GM18517 (cell line): ENCODE results near the gene LAMA1.

ENCODE experiments used
- ATAC-seq: cut with Tn5 transposase; IDR thresholded peaks from one replicate; pipeline ENCODE4 v1.9.1; 2021; ENCODE audit warnings: mild to moderate bottlenecking, moderate library complexity; ENCODE audit not compliant: unreplicated experiment

The LAMA1 gene

DNA sequence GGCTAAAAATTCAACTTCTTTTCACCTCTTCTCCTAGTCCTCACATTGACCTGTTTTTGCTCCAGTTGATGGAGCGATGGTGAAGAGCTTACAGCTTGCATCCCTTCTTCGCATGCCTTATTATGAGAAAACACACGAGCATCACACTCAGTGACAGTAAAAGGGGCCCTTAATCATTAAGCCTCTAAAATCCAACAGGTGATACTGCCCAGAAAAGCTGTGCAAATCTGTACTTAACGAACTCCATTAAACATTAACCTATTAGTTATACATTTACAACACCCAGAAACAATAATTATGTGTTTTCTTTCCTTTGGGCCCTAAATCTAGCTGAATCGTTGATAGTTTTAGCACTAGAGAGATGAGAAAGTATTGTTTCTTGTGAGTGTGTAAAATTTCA lies 54.8 kb downstream of the LAMA1 start:
- no peak for ATAC-seq

- ATAC-seq: no peak
These were observed 55.4 kb downstream of the LAMA1 start for GRCh38 chr18:7062236-7062635.

GRCh38 chr18:7059276-7059675 lies 58.3 kb downstream of the LAMA1 start:
- ATAC-seq: no peak

GRCh38 chr18:7056026-7056425 lies 61.6 kb downstream of the LAMA1 start:
- no peak for ATAC-seq

DNA sequence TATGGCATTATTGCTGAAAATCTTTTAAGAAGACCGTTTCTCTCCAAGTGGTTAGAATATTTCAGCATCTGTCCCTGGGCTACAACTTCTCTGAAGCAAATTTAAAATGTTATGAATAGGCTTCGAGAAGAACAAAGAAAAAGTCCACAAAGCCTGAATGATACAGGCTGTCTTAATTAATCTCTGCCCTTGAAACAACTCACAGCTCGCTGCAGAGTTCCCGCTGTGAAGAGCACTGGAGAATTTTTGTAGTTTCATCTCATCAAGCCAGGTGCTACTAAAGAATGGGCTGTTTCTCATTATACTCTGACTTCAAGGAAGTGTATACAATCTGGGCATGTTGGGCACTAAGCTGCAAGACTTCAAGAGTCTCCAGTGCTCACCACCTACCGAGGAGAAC lies 67.6 kb downstream of the LAMA1 start:
- no peak for ATAC-seq

GRCh38 chr18:7048081-7048480 lies 69.5 kb downstream of the LAMA1 start:
- no peak for ATAC-seq

DNA sequence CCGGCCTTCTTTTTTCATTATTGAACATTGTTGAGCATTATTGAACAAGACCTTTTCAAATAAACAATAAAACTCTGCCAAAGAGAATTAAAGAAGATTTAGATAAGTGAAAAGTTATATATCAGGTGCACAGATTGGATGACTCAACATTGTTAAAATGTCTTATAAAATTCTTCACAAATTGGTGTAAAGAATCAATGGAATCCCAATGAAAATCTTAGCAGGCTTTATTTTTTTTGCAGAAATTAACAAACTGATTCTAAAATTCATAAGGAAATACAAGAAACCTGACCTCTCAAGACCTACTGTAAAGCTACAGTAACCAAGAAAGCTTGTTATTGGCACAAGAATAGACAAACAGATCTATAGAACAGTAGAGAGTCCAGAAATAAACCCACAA lies 70.3 kb downstream of the LAMA1 start:
- no peak for ATAC-seq

DNA sequence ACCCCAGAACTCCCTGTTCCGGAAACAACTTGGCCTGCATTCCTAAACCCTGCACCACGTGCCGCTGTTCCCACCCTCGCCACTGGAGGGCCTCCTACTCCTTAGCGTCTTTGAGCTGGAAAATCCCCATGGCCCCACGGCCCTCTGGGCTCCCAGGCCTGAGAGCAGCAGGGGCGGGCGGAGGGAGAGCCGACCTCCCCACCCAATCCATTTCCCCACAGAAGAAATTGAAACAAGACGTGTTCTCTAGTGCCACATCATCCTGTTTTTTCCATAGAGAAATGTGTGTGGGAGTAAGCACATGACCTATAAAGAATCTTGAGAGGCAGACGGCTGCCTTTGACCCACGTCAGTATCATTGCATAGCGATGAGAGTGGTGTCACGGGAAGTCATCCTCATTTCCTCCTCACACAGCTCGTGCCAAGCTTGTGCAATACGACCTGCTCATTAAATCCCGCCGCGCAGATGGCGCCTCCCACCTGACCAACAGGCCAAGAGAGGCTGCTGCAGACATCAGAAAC lies 79.2 kb downstream of the LAMA1 start:
- ATAC-seq: no peak

DNA sequence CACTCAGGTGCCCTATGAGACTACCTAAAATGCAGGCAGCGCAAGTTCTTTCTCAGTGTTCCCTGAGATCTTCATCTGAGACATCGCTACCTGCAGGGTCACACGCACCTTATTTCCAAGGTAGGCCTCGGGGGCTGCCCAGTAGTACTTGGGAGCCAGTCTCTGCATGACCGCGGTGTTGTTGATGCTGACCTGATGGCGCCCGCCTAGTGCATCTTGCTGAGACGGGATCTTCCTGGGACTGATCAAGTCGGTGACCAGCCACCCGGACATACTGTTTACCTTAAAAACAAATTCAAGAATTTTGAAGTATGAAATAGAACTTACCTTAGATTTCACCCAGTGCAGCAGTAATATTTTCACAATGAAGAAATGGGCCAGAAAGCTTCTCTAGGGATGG lies 80.1 kb downstream of the LAMA1 start:
- no peak for ATAC-seq

DNA sequence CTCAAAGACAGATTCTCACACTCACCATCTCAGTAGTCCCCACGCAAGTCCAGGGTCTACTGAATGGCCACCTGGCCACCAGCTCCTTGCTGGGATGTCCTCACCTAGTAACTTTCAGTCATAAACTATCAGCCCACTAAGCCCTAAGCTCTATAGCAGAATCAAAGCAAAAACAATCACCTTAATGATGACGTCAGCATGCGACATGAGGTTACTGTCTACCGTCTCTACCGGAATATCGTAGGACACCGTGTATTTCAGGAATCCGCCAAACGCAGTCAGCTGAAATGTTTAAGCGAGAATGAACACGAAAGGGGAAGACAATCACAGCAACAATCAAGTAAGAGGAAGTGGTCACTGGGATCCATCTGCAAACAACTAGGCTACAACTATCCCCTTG lies 81.8 kb downstream of the LAMA1 start:
- ATAC-seq: no peak

- ATAC-seq: no peak
These were observed 82.7 kb downstream of the LAMA1 start for GRCh38 chr18:7034924-7035323.

- ATAC-seq: no peak
These were observed 85.1 kb downstream of the LAMA1 start for GRCh38 chr18:7032537-7032936.

- ATAC-seq: no peak
These were observed 89.0 kb downstream of the LAMA1 start for GRCh38 chr18:7028625-7029024.

GRCh38 chr18:7025194-7025593 lies 92.4 kb downstream of the LAMA1 start:
- no peak for ATAC-seq

- no peak for ATAC-seq
These were observed 94.0 kb downstream of the LAMA1 start for GRCh38 chr18:7023581-7023980.

- no peak for ATAC-seq
These were observed 94.5 kb downstream of the LAMA1 start for GRCh38 chr18:7023063-7023580.

DNA sequence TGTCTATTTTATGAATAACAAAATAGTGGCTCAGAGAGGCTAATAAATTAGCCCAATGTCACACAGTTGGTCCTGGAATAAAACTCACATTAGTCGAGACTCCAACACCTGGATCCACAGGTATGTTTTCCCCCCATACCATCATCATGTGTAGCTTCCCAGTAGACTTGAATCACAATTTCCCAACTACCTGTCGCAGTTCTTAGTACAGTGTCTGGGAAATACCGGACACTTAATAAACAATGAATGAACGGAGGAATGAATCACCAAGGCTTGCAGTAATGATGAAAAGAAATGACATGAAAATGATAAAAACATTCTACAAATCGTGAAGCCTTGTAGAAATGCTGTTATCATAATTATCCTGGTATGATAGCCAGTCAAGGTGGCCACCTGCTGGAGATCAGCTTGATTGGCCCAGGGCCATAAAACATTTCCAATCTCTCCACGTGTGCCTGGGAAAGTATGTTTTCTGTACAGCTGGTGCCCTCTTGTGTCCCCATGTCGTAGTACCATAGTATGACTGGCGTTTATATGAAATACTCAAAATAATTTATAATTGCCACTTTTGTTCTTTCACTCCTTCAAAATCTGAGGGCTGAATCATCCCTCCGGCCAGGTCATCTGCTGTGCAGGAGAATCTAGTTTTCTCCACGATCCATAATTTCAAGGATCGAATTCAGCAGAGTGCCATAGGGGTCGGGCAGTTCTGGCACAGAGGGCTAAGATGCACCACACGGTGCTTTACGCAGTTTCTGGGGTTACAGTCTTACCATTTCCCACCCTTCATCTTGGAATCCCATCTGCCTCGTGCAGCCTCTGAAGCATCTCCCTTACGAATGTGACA lies 95.4 kb downstream of the LAMA1 start:
- no peak for ATAC-seq

DNA sequence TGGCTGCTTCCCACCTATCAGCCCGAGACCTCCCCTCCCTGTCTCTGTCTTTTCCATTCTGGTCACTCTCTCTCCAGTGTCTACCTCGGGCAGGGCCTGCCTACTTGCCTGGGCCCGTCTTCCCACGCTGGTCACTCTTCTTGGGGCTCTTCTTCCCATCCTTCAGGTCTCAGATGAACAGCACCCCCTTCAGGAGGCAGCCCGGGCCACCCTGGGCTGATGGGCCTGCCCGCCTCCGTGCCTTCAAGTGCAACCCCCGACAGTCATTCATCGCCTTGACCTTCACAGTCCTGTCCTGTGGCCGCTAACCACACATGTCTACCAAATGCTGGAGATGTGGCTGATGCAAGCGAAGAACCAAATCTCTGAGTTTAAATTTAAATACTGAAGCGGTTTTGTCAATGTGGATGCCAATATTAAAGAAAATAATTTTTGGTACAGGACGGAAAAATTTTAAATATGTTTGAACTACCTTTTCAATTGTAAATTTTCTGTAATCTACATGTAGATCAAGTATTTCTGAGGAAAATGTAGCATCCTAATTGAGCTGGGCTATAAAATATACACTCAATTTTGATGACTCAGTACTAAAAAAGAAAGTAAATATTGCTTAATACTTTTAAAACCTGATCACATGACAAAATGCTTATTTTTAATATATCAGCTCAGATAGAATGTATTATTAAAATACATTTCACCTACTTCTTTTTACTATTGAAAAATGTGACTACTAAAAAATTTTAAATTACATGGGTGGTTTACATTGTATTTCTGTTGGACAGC lies 96.4 kb downstream of the LAMA1 start:
- ATAC-seq: no peak

- no peak for ATAC-seq
These were observed 100.6 kb downstream of the LAMA1 start for GRCh38 chr18:7017013-7017412.

DNA sequence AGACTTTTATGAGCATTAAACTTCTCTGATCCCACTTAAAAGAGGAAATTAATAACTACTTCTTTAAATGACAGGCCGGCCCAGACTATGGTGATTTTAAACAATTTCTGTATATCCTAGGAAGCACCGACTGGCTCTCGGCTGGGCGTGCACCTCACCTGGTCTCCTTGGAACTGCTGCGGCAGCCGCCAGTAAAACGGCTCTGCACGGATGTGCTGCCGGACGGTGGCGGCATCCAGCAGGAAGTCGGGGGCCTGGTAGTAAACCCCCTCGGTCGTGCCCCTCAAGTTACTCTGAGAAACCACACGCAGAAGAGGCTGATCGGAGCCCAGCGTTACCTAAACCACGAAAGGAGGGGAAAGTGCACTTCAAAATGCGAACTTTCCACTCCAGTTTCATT lies 106.5 kb downstream of the LAMA1 start:
- ATAC-seq: no peak

- no peak for ATAC-seq
These were observed 113.6 kb downstream of the LAMA1 start for GRCh38 chr18:7004009-7004408.

GRCh38 chr18:7002107-7002506 lies 115.5 kb downstream of the LAMA1 start:
- no peak for ATAC-seq
